Measurements from ENCODE around the gene NFASC.

Gene NFASC

DNA sequence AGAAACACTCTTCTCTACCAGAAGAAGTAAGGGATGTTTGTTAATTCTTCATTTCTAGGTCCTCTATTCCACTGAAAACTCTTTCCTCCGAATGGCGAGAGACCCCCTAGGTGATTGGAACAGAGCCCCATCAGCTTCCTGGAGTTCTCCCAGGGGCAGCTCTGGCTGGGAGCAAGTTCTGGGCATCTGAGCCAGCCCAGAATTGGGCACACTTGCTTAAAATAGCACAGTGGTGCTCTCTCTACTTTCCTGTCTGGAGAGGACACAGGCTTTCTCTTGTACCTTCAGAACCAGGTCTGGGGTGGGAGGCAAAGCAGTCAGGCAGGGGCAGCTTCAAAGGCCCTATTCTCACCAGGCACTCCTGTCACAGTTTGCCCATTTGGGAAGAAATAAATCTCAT, 89.2 kb downstream of the NFASC start:
- DNase-seq (ENCODE audit: low read depth): no peak

DNA sequence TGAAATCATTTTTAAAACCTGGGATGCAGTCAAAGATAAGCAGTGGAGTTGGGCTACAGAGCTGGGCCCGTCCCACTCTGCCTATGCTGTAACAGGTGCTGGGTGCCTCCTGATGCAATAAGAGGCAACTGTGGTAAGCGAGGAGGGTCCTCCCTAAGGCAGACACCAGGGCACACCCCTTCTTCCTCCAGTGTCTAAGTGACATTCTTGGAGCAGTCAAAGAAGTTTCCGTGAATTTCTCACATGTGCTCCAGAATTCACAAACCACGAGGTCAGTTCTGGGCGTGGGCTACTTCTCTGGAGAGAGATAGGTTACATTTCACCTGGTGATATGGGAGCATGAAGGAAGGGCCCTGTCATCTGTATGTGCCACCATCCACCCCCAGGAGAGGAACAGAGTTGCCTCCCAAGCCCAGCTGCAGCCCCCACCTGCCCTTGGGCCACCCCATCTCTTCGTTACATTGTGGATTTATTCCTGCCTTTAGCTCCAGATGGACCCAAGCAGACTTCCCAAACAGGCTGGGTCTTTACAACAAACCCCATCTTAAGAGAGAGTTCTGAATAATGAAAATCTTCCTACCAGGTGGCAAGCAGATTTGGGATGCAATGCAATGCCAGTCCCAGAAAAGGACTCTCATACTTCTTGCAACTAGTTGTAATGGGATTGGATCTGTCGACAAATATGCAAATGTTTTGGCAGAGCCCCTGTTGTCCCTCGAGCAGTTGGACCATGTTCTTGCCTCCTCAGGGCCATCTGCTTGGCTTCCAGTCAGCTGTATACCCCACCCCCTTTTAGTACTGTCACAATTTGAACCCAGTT, 89.9 kb downstream of the NFASC start:
- no peak for DNase-seq (ENCODE audit: low read depth)

DNA sequence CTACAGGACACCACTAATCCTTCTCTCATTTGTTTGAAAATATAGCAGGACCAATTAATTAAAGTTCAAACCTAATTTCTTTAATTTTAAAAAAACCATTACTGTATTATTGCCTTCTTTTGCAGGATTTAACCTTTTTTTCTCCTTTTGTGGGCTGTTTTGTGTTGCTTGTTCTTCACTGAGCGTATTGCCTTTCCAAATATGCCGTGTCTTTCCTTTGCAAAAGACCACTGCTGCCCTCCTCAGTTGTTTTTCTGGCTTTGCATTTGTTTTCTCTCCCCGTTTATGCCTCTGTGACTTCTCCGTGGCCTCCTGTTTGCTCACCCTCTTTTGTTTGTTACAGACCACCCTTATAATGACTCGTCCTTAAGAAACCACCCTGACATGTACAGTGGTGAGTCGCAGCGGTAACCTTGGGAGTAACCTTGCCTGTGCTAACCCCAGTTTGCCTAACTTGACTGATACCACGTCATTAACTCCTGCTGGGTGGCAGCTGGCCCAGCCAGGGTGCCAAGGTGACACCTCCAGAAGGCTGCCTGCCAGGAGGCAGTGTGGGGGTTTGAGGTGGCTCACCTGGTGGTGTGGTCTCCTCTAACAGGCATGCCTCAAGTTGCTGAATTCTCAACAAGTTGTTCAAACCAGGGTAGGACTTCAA, 91.2 kb downstream of the NFASC start:
- DNase-seq (ENCODE audit: low read depth): no peak

DNA sequence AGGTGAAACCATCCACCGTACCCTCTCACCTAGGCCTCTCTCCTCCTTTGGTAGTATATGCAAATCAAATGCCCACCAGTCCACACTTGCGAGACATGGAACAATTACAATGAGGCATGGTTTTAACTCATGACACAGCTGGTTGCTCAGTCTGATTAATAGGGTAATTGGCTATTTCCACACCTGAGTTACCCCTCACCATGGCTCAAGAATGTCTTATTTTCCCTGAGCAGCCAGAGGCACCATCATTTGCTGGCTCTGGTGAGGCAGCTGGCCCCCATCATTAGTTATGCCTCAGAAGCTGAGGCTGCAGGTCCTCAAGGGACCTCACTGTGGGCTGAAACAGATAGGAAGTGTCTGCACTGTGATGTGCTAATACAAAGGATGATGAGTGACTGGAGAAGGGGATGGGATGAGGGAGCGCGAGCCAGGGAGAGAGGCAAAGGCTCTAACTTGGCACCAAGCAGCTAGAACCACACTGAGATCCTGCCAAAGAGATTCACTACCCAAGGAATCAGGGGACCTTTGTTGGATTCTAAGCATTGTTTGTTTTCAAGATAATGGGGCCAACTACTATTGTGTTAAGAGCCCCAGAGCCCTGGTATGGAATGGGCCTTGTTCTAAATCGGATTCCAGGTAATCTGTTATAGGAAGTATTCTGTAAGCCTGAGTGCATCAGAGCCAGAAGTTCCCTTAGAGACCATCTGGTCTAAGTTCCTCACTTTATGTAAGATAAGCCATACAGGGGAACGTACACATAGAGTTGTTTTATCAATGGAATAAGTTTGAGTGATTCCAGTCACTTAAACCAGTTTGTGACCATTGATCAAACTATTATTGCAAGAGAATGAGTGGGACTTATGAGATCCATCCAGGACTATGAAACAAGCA, 92.3 kb downstream of the NFASC start:
- no peak for DNase-seq (ENCODE audit: low read depth)

DNA sequence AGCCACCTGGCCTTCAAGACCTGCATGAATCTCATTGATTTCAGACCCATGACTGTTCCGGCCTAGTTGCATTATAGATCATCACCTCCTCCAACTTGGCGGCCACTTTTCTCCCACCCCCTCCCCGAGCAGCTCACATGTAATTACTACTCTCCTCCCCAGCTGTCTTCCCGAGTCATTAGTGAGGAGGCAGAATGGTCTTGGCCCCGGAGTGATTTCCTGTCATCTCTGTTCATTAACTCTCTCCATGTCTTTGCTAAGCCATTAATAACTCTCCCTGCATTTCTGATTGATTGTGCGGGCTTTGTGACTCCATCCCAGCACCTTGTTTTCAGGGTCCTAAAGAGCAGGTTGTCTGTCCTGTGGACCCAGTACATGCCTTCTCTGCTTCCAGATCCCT, 96.8 kb downstream of the NFASC start:
- no peak for DNase-seq (ENCODE audit: low read depth)

- no peak for DNase-seq (ENCODE audit: low read depth)
These were observed 97.5 kb downstream of the NFASC start for GRCh38 chr1:204968135-204968534.

- no peak for DNase-seq (ENCODE audit: low read depth)
These were observed 98.3 kb downstream of the NFASC start for GRCh38 chr1:204968951-204969350.

- no peak for DNase-seq (ENCODE audit: low read depth)
These were observed 100.3 kb downstream of the NFASC start for GRCh38 chr1:204970937-204971336.

DNA sequence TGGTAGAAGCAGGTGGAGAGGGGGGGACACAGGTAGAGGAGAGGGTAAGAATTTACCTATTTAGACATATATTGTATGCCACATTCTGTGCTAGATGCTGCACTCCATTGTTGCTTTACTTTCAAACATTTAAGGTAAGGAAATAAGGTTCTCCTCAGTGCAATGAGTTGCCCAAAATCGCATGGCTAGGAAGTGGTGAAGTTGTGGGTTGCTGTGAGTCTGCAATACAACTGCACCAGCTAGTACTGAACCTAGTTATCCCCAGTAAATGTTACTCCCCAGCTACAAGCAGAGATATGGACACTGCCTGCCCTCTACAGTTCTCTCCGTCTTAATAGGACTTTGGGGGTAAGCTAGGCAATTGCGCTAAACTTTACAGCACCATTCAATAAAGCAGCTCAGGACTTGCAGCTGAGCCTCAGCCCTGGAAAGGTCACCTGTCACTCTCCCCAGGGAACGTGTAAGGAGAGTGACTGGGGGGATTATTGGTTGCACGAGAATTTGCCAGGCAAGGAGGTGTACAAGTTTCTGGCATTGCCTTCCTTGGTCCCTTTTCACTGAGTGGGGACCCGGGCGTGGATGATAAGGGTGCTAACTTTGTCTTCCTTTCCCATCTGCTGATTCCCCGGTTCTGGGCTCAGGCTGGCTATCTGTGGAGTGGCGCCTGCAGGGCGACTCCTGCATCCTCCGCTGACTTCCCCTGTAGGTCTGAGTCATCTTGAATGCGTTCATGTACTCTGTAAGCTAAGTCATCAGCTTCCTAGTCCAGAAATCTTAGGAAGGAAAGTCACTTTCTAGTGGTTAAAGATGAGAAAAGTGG, 101.1 kb downstream of the NFASC start:
- DNase-seq (ENCODE audit: low read depth): peak; percentile 53

- no peak for DNase-seq (ENCODE audit: low read depth)
These were observed 101.8 kb downstream of the NFASC start for GRCh38 chr1:204972426-204972825.

GRCh38 chr1:204973449-204973848, 102.8 kb downstream of the NFASC start:
- DNase-seq (ENCODE audit: low read depth): no peak

- no peak for DNase-seq (ENCODE audit: low read depth)
These were observed 103.7 kb downstream of the NFASC start for GRCh38 chr1:204974327-204974726.

DNA sequence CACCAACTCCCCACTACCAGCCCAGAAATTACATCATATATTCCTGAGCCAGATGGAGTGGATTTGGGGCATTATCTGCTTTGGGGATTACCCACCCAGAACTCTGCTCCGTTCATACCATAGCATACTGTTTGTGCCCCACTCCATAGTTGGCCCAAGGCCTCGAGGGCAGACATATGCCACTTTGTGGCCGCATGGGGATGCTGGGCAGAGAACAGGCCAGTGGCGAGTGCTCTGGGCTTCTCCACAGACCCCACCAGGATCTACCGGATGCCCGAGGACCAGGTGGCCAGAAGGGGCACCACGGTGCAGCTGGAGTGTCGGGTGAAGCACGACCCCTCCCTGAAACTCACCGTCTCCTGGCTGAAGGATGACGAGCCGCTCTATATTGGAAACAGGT, 104.4 kb downstream of the NFASC start:
- DNase-seq (ENCODE audit: low read depth): no peak

GRCh38 chr1:204975568-204976235, 105.0 kb downstream of the NFASC start:
- DNase-seq (ENCODE audit: low read depth): peak; percentile 20

DNA sequence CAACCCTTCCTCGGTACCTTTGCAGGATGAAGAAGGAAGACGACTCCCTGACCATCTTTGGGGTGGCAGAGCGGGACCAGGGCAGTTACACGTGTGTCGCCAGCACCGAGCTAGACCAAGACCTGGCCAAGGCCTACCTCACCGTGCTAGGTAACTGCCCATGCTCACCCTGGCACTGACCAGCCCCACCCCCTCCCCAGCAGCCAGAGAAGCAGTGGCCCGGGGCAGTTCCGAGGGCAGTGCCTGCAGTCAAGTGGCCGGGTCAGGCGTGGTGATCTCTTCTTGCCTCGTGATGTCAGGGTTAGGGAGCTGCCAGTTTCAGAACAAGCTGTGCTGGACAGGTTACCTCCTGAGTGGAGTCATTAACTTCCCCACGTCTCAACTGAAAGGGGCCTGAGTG, 106.0 kb downstream of the NFASC start:
- DNase-seq (ENCODE audit: low read depth): no peak

DNA sequence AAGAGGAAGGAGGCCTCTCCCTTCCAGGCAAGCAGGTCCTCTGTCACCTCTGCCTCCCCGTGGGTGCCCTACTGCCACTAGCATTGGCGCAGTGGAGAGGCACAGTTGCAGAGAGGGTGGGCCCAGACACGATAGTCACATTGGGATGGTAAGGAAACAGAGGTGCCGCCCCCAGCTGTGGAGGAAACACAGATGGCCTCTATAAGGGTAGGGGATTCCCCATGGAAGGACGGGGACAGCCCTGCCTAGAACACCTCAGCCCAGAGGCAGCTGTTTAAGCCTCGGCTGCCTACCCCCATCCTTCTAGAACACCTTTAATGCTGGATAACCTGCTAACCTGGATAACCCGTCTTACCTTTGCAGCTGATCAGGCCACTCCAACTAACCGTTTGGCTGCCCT, 106.7 kb downstream of the NFASC start:
- DNase-seq (ENCODE audit: low read depth): no peak

DNA sequence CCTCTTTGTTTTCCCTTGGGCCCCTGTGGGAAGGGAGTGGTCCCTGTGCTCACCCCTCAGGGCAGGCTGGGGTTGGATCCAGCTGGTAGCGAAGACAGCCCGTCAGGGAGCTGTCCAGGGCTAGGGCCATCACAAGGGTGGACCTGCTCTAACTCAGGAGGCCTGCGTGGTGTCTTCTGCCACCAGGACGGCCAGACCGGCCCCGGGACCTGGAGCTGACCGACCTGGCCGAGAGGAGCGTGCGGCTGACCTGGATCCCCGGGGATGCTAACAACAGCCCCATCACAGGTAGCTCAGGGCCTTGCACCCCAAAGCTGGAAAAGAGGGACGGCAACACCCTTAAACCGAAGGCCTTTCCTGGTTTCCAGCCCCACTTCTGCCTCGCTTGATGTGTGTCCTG, 108.1 kb downstream of the NFASC start:
- DNase-seq (ENCODE audit: low read depth): no peak

GRCh38 chr1:204979306-204979705, 108.6 kb downstream of the NFASC start:
- DNase-seq (ENCODE audit: low read depth): no peak

GRCh38 chr1:204979891-204980649, 109.4 kb downstream of the NFASC start:
- DNase-seq (ENCODE audit: low read depth): no peak

- no peak for DNase-seq (ENCODE audit: low read depth)
These were observed 110.3 kb downstream of the NFASC start for GRCh38 chr1:204980840-204981405.

All from amniotic epithelial cell (primary cell).